NCI-H774 (cell line): Measurements from ENCODE around the gene C11orf16.
A peak's percentile ranks its signal among the peaks of the same experiment; 100 is the strongest.
"Not testable (repeated sequence)": the region's sequence is repeated elsewhere in the genome, so short reads cannot be mapped to it uniquely, and the experiment has no call there.

ENCODE experiments used
- DNase-seq: peaks from one replicate; lab custom pipeline; 2025; lab: John Stamatoyannopoulos, UW

C11orf16 gene, protein sequence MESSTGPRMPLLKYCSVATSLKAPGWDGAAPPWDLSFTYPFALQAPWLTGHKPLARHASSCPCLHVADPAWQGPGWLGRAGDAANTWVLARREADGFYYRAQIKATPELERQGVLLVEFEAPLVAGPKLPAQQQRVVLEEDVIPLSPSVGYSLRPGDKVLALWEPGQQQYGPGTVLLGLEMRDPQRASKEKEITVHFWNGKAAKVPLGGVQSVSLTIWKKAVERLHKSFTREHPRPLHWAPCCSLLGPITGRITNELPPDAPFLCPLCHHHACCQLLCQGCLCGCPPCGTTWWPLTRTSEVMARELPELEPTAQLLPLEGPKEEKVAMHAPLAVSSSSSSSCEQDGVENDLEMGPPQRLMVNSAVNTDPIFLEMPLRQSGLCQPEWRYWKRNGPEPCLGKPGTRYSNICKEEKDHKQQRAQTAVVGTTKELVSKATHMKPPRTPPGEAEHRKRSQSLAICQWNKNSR

DNA sequence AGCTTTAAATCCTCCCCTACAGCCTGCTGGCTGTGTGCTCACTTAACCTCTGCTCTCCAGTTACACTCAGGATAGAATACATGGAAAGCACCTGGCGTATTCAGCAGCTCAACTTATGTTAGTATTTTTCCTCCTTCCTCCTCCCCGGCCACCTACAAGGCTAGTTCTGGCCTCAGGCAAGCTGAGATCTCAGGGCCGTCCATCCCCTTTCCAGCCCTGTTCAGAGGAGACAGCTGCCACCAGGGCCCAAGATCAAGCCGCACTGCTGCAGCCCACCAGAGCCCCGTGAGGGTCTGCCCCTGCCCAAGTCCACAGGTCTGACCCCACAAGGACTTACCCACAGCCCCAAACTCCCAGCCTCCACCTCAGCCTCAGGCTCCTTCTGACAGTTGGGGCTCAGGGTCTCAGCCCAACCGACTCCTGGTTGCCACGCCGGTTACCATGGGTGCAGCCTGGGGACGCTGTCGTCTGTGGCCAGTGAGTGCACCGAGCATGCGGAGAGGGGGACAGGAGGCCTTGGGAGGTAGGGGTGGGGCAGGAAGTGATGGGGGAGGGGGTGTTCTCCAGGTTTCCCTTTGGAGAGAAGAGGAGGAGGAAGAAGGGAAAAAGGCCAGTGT, at the start of gene C11orf16:
Gene C11orf16, minus strand, starts transcription at position 384 of the 617 bp plus-strand sequence. CDS start 639 bp downstream, outside the sequence.
- no peak for DNase-seq

DNA sequence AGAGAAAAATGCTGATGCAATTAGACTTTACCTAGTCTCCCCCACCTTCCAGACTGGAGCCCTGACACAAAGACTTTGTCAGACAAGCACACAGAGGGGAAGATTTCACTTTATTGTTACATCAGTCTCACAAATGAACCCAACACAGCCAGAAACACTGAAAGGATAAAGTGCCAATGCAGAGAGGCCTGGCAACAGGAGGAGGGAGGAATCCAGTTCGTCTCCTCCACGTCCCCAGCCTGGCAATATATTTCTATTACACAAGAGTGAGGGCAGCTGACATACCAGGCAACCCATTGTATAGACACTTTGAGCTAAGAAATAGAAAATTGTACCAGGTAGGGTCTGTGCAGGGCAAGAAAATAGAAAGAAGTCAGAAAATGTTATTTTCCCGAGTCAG, 47.7 kb upstream of the C11orf16 start:
- DNase-seq: no peak

DNA sequence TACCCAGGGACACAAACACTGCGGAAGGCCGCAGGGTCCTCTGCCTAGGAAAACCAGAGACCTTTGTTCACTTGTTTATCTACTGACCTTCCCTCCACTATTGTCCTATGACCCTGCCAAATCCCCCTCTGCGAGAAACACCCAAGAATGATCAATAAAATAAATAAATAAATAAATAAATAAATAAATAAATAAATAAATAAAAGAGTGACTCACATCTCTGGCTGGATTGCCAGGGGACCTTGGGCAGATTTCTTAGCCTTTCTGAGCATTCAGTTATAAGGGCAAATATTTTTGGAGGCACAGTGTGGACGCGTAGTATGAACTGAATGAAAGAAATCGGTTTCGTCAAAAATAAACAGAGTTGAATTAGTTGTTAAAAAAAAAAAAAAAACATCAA, 46.6 kb upstream of the C11orf16 start:
- not testable (repeated sequence) for DNase-seq

DNA sequence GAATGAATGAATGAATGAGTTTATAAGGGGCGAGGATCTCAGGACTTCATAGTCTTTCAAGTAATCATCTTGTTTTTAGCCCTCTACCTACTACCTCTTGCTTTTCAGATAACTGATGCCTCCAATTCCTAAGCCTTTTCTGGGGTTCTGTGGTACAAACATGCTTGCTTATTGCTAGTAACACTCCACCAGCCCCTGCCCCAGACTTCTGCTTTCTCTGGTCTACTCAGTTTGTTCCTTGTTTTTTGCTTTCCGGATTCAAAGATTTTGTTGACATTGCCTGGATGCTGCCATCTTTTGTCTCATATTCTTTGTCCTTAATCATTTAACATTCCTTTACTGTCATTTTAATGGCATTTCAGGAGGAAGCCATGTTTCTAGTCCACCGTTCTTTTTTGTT, 40.4 kb upstream of the C11orf16 start:
- no peak for DNase-seq

DNA sequence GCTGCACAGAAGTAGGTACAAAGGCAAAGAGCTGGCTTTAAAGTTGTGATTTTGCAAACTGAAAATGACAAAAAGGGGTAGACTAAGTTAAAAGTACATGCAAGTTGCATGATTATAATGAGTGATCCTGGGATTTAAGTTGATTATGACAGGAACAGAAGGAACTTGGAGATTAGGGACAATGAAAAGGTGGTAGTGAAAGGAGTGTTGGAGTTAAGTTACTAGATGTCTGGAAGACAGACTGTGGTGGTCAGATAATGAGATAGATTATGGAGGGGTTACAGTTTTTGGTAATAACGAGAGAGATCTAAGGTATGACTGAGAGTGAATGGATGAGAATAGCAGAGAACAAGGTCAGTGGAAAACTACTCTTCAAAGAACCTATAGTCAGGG, 39.2 kb upstream of the C11orf16 start:
- no peak for DNase-seq

DNA sequence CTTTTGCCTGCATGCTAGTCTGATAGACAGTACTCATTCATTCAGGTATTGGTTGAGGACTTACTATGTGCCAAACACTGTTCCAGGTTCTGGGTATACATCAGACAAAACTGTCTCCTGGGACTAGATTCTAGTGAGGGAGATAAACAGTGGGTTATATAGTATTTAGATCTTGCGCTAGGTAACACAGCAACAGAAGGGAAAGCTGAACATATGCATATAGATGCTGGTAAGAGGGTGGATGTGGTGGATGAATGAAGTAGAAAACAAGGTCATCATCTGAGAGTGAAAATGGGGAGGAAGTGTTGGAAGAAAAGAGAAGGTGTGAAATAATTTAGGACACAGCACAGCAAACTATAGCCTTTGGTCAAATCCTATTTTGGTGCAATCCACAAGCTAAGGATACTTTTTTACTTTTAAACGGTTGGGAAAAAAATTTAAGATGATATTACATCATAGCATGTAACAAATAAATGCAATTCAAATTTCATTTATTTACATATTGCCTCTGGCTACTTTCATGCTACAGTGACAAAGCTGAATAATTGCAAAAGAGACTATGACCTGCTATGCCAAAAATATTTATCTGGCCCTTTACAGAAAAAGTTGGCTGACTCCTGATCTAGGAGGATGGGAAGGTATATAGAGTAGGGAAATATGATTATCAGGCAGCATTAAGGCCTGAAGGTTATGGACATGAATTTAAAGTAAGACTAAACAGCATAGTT, 38.6 kb upstream of the C11orf16 start:
- DNase-seq: no peak

DNA sequence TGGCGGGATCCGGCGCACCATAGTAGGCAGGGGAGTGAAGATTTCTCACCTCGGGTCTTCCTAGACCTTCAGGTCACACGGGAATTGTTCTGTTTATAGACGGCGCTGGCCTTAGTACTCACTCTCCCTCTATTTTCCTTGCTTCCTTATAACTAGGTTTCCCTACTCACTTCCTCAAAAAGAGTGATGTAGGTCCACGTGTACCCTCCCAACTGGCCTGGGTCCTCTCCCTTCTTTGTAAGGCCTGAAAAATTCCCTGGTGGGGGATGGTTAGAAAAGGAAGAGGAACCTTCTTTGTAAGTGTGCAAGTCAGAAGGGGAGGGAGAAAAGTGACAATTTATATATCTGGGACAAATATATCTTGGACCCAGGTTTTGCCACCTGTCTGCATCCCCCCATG, 34.4 kb upstream of the C11orf16 start:
- DNase-seq: no peak

DNA sequence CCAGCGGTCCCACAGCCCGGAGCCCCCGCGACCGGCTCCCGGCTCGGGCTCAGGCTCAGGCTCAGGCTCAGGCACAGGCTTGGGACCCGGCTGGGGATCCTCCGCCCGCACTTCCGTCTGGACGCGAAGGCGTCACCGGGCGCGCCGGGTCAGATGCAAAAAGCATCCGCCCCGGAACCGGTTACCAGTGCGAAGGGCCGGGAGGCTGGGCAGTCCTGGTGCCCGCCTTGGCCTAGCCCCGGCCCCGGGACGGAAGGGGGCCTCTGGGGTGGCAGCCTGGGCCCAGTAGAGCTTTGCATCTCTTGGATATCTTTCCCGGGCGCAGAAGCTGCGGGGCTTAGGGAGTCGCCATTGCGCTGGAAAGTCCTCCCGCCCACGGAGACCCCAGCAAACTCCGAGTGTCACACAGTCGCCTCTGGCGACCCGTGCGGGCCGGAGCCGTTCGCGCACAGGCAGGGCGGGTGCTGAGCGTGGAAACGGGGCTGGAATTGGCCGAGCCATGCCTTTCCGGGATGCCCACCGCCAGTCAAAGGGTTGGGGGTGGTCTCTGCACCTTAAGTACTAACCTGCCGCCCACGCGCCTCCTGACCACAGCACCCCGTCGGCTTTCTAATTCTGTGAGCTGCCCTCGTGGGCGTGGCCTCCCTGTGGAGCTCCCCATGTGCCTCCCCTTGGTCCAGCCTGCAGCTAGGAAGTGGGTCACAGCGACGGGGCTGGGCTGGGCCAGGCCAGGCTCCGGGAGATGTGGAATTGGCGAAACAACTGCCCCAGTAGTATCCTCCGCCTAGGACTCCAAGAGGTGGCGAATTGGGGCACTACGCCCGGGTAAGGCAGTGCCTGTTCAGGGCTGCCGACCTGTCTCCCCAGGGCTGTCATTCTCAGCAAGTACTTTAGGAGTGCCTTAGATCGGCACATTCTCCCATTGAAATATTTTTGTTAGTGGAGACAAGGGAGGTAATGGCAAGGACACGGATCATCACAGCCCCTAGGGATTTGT, 31.9 kb upstream of the C11orf16 start, which contains the start of gene TMEM9B:
Gene TMEM9B, minus strand, starts transcription at position 119 of the 997 bp plus-strand sequence. CDS start 129 bp downstream, outside the sequence.
- peak; percentile 86 for DNase-seq

DNA sequence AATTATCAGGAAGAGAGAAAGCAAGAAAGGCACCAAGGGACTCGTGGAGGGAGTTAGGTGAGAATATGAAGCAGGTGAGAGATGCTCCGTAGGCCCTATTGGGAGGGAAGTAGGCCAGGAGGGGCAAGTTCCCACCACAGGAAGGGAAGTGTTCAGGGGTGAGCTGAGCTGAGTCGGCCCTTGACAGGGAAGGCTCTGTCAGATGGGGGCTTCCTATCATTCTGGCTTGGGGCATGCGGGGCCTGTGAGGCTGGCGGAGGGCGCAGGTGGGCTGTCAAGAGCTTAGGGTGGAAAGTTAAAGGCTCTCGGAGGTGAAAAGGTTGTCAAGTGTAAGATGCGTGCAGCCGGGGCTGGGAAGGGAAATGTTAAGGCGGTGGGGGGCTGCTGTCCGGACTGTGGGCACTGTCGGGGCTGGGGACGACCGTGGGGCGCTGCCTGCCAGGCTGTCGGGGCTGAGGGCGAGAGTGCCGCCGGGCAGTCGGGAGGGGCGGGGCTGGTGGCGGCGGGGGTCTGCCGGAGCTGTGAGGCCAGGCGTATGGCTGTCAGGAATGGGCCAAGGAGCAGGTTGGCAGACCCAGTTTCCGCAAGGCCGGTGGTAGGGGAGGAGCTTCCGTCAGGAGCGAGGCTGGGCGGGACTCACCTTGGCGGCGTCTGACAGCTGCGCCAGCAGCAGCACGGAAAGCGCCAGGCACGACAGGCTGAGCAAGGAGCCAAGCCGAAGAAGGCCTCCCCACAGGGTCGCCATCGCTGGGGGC, 31.0 kb upstream of the C11orf16 start:
- DNase-seq: peak; percentile 69

DNA sequence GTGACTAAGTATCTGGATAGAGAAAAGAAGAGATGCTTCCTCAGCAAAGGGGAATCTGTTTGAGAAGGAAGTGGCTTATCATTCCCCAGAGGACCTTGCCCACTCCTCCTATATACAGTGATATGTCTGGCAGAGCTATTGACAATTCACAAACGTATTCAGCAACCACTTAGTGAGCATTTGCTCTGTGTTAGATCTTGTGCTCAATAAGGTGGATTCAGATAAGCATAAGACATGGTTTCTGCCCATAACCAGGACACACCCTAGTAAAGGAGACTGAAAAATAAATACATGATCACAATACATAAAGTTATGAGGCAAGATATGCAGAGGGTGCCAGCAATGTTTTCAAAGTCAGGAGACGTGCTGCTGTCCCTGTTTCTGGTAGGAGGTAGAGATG, 30.1 kb upstream of the C11orf16 start:
- no peak for DNase-seq

DNA sequence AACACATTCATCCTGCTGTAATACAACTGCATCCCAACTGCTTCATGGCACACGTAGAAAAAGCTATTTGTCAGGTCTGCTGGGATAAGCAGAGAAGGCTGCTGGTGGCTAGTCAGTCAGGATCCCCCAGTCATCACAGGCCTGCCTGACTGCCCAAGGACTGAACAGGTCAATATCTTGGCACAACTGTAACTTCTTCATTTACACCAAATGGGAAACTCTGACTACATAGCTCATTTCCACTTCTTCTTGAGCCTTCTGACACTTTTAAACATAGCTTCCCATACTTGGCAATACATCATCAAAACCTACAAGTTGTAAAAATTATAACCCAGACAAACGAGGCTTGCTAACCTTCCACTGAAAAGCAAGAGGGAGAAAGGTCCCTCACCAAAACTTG, 28.7 kb upstream of the C11orf16 start:
- no peak for DNase-seq

DNA sequence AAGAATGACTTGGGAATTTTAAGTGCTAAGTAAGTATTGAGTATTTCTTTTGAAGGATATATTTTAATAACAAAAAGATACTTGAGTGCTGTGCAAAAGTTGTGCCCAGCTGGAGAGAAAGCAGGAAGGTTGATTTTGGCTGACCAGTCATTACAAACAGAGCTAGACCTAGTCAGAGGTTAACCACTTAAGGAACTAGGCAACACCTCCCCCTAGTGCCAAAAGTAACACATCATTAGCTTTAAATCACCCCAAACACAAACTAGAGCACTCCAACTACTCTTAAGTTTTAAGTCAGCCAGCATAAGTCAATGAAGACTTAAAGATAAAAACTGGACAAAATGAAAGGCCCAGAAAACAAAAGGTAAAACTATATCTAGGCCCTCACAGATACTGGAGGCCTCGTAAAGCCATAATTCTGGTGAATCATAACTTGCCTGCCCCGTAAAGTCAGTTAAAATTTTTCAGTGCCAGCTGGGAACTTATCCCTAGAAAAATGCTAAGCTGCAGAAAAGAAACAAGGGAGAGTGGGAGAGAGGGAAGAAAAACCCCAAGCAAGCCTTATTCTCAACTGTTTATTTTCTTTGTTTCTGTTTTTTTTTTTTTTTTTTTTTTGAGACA, 26.9 kb upstream of the C11orf16 start:
- DNase-seq: peak; percentile 7

DNA sequence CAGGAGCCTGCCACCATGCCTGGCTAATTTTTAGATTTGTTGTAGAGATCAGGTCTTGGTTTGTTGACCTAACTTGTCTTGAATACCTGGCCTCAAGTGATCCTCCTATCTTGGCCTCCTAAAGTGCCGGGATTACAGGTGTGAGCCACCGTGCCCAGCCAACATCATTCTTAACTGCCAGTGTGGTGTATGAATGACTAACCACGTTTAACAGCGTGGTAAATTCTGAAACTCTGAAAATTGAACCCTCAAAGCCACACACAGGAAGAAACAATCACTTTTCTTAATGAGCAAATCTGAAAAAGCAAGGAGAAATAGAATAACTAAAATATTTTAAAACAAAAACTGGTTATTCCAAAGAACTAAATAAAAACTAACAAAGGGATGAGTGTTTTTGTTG, 24.1 kb upstream of the C11orf16 start:
- DNase-seq: no peak

DNA sequence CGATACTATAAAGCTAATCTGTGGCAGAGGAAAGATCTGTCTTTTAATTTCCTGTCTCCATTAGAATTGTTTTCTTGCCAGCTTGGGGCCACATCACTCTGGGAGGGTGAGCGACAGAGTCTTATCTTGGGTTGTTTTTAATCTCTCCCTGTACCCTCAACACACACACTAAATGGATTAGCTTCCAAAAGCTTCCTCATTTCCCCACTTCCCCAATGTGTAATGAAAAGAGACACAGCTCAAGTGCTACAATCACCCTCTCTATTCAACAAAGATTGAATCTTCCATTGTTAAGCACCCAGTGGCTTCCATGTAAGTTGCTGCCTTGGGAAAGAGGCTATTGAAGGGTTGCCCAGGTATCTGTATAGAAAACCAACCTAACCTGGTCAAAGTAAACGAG, 16.1 kb upstream of the C11orf16 start:
- no peak for DNase-seq

DNA sequence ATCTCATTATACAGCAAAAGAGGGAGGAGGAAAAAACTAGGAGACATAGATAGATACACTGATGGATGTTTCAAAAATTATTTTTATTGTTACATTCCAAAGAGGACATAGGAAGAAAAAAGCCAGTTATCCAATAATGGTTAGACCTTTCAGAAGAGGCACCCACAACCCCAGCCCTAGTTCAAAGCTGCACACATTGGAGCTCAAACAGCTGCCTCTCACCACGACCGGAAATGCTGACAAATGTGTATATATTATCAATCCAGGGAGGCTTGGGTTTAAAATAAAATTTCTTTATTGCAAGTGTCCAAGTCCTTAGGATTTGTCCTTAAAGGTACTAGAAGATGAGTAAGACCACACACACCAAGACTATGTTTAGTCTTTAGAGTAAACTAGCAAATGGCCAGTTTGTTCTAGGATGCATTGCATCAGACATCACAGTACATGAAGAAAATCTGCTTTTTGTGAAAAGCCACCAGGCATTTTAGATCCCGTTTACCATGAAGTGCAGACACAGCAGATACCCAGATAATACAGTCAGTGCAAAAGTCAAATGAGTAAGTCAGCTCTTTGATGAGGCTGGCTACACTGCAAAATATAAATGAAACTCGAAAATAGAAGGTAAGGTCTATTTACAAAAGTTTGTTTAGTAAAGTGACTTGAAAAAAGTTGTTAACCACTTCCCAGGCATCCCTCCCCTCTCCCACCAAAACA, 14.6 kb upstream of the C11orf16 start:
- DNase-seq: no peak

DNA sequence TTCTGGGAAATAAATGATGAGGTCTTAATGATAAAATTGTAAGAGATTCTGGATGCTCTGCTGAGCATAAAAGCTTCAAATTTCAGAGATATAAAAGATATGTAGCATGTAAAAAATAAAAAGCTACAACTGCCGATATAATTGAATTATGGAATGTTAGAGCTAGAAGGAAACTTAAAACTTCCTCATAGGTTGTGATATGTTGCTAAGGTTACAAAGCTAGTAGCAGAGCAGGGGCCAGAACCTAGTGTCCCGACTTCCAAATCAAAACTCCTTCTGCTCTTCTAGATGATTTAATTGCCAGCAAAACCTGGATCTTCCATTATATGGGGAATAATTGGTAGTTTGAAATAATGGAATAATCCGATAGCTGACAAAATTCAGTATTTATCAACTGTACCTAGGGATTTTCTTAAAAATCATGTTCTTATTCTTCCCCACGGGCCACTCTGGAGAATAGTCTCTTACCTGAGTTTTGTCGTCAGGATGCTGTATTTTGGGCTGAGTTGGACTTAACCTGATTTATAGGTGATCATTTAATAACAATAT, 9.8 kb upstream of the C11orf16 start, which contains the start of gene ASCL3:
Gene ASCL3, minus strand, starts transcription at position 499 of the 549 bp plus-strand sequence. CDS start 4,855 bp downstream, outside the sequence.
- DNase-seq: no peak

DNA sequence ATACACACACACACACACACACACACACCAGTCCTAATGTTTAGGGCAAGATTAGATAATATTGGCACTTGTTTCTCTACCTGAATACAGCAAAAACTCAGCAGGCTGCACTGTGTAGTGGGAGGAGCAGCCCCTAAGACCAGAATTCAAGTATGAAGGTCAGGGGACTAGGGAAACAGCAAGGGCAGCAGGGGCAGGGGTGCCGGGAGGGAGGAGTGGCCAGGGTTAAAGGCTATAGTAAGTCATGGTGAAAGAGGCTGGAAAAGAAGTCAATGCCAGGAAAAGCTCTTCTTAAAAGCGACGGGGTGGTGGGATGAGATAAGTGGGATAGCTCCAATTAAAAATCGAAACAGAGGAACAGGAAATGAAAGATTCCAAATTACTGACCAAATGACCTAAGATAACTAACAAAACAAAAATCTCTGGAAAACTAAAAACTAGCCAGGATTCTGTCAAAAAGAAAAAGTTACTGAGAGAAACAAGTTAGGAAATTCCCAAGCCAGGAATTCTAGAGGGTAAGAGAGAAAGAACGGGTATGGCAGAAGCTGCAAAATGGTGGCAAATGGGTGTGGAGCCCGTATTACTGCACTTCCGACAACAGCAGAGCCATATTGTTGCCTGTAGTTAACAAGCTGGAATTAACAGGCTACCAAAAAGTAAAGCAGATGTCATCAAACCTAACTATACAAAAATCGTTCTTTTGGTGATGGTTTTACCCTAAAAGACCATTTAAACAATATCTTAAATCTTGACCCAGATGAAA, 8.8 kb upstream of the C11orf16 start:
- no peak for DNase-seq

DNA sequence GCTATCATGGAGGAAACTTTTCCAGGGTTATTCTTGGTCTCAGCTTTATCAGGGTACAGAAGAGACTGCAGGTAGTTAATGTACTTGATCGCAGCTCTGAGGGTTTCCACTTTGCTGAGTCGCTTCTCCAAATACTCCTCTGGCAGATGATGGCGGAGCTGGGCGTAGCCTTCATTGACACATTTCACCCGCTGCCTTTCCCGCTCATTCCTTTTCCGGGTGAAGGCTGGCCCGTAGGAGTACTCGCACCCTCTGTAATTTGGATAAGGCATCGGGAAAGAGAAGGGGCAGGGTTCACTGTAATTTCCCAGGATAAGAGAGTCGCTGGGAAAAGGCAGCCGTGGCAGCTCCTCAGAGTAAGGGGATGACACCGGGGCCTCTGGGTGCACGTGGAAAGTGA, 4.9 kb upstream of the C11orf16 start:
- no peak for DNase-seq
